ENCODE results near the gene EID3. TPM values are rescaled to one million over a fixed set of nuclear protein-coding genes. Genes with fewer than 3 reads are reported as not detected.

Gene EID3
- total RNA-seq, 4 donors from 2014 or later, result 6.4 to 10.7 (median 8.0) TPM

- TF ChIP-seq CTCF (IDR thresholded peaks at IDR 0.05; ENCODE audit: low read depth), result no peak
These were observed 11.5 kb upstream of the EID3 start for GRCh38 chr12:104291867-104292524.

GRCh38 chr12:104292872-104293794 lies 10.4 kb upstream of the EID3 start:
- TF ChIP-seq CTCF (IDR thresholded peaks at IDR 0.05; ENCODE audit: low read depth), result no peak

GRCh38 chr12:104294927-104295668 lies 8.4 kb upstream of the EID3 start:
- TF ChIP-seq CTCF (IDR thresholded peaks at IDR 0.05; ENCODE audit: low read depth), result no peak

- no peak for TF ChIP-seq CTCF (IDR thresholded peaks at IDR 0.05; ENCODE audit: low read depth)
These were observed 7.6 kb upstream of the EID3 start for GRCh38 chr12:104295954-104296353.

- TF ChIP-seq CTCF (IDR thresholded peaks at IDR 0.05; ENCODE audit: low read depth), result no peak
These were observed 6.8 kb upstream of the EID3 start for GRCh38 chr12:104296718-104297117.

GRCh38 chr12:104297477-104298113 lies 5.9 kb upstream of the EID3 start:
- no peak for TF ChIP-seq CTCF (IDR thresholded peaks at IDR 0.05; ENCODE audit: low read depth)

Measured in subcutaneous adipose tissue (tissue), 4 donors.